ENCODE results near the gene TRAPPC3L. TPM values are rescaled to one million over a fixed set of nuclear protein-coding genes. Genes with fewer than 3 reads are reported as not detected.

The TRAPPC3L gene
- polyA plus RNA-seq, 2 of the 4 experiments (the other 2 are of a cell fraction): not detected

- no peak for TF ChIP-seq HOXA7 (CRISPR knock-in tag; IDR thresholded peaks at IDR 0.05)
- TF ChIP-seq CHD2 (IDR thresholded peaks at IDR 0.05; ENCODE audit: low read length, partially characterized antibody): no peak
- no peak for TF ChIP-seq CTCF (IDR thresholded peaks at IDR 0.05)
- TF ChIP-seq CBX8 (IDR thresholded peaks at IDR 0.05): no peak
- TF ChIP-seq REST (IDR thresholded peaks at IDR 0.05): no peak
Observed at GRCh38 chr6:116472706-116473105, 72.8 kb downstream of the TRAPPC3L start (continued).

- CTCF ChIA-PET: no interaction called here
Observed at GRCh38 chr6:116471531-116471930, 74.0 kb downstream of the TRAPPC3L start.

More at GRCh38 chr6:116471531-116471930, 74.0 kb downstream of the TRAPPC3L start:
- H3K27ac ChIP-seq: no peak overlapping the region
- no peaks in the 10 kb centered on the region for H3K9me3 ChIP-seq
- ATAC-seq: no peak
- POLR2A ChIA-PET: no interaction called here
- FAIRE-seq: no peak
- 95% methylated on average over 1 of the region's 1 CpG for WGBS (ENCODE audit: missing lambda C conversion rate)
- no peak overlapping the region for H3K4me2 ChIP-seq
- H3K4me1 ChIP-seq: no peaks in the 10 kb centered on the region
- DNase-seq (ENCODE audit: low read depth in 1 of 2, low spot score in 1 of 2): no peak
- TF ChIP-seq MAFK (IDR thresholded peaks at IDR 0.05; ENCODE audit: partially characterized antibody): no peak
- no peak for TF ChIP-seq HEYL (CRISPR knock-in tag; IDR thresholded peaks at IDR 0.05)
- TF ChIP-seq JUN (IDR thresholded peaks at IDR 0.05): no peak
- no peak for TF ChIP-seq SMC3 (IDR thresholded peaks at IDR 0.05)
- TF ChIP-seq HOXB13 (CRISPR knock-in tag; IDR thresholded peaks at IDR 0.05; ENCODE audit: low read depth): no peak
- TF ChIP-seq CHD2 (IDR thresholded peaks at IDR 0.05; ENCODE audit: low read length, partially characterized antibody): no peak
- TF ChIP-seq MYC (IDR thresholded peaks at IDR 0.05; ENCODE audit: borderline replicate concordance, low read length): no peak
- no peak for TF ChIP-seq ELK1 (IDR thresholded peaks at IDR 0.05; ENCODE audit: low read depth, low read length)
- TF ChIP-seq CEBPB (IDR thresholded peaks at IDR 0.05): no peak
- no peak for TF ChIP-seq NR3C1 (IDR thresholded peaks at IDR 0.05)
- TF ChIP-seq REST (IDR thresholded peaks at IDR 0.05): no peak
- TF ChIP-seq CTCF (IDR thresholded peaks at IDR 0.05): no peak
- no peak for TF ChIP-seq KDM5A (IDR thresholded peaks at IDR 0.05)
- TF ChIP-seq MAX (IDR thresholded peaks at IDR 0.05): no peak
- no peak for TF ChIP-seq RFX5 (IDR thresholded peaks at IDR 0.05)
- H3K4me3 ChIP-seq: no peak overlapping the region

All from A549 (cell line).